HG03521 (cell line): ENCODE results near the gene ADD2.

Experiments
- ATAC-seq: cut with Tn5 transposase; IDR thresholded peaks from one replicate; pipeline ENCODE4 v1.9.1; 2021; ENCODE audit warnings: mild to moderate bottlenecking, moderate library complexity; ENCODE audit not compliant: unreplicated experiment

Gene ADD2

DNA sequence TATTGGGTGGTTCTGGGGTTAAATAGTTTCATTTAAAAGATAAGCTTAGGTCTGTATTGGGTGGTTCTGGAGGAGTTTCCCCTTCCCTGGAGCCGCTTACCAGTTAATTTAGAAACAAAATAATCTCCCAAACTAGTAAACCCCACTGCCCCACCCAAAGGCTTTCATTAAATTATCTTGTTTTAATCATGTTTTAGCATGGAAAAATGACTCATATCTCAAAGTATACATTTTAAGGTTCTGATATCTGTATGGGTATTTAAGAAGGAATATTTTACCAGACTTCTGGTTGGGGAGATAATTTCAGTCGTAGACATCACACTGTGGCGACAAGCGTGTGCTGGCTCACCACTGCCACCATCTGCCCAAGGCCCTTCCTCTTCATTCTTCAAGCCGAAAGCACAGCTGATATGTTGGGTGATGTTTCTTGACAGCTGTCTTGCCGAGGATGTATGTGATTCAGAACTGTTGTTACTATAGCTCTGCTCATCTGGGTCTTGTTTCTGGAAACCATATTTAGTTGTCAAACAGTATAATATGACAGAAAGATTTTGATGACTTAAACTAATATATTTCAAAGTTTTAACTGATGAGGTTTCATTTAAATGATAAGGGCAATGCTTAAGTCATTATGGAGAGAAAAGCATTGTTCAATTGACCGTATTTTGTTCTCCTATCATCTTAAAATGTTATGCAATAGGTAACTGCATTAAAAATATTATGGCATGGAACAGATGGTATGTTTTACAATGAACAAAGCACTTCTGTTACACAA is 17.3 kb upstream of the ADD2 start:
- ATAC-seq = peak; percentile 46

DNA sequence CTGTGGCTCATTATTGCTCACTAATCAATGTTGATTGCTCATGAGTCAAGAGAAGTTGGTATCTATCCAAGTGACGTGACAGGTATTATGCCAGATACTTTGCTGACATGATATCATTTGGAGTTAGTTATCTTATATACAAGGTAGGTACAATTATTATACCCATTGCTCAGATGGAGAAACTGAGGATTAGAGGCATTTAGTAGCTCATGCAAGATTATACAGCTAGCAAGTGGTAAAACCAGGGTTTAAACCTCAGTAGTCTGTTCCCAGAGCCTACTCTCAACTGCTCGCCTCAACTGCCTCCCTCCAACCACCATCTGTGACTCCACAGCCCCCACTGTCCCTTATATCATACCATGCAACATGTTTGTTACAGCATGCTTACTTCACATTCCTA is 16.3 kb upstream of the ADD2 start:
- no peak for ATAC-seq

DNA sequence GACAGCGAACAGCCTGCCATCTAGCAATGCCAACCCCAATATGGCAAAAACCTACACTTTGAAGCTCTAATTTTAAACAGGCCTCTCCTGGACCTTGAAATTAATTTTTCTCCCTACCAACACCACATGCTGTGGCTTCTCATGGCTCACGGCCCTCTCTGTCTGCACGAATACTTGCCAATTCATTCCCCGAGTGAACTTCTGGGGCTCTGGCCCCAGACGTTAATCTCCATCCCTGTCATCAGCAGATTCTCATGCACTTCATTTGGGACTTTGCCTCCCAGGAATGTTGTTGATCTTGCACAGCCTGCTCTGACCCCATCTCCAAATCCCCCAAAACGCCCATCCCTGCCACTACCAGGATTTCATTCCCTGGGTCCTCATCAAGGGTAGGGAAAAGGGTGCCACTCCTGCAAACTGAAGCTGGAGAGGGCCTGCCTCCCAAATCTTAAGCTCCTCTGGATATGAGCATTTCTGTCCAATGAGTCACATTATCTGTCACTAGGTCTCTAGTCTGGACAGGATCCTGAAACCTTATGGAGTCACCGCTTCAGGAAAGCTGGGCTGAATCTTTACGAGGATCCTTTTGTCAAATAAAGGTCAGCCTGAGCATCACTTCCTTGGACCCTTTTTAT is 12.0 kb upstream of the ADD2 start:
- no peak for ATAC-seq

DNA sequence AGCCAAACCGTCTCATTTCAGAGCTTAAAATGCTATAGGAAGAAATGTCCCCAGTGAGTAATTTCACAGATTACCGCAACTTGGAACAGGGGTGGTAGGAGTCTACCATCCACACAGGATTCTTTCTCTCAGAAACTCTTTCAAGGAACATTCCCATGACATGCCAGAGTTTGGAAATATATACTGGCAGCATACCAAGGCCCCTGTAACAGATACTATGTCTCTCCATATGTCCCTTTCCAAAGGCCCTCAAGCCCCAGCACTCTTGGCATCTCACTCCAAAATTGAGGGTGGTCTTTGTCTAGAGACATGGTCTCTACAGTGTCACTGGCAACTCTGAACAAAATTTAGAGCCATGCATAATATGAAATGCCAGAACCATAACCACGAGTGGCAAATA is 11.5 kb upstream of the ADD2 start:
- ATAC-seq = no peak

DNA sequence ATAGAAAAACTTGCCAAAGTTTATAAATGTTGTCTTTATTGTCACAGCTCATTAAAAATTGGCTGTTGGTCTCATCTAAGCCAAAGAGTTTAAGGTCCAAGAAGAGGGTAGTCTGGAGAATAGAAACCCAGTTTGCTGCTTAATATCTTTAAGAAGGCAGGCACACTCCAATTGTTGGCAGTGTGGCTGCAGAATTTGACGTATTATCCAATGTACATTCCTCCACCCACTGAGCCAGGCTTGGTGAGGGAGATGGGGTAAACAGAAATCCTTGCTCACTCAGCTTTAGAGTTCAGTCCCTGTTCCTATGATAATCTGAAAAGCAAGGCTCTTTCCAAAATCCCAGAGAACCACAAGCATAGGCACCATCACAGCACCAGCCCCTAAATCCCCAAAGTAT is 10.7 kb upstream of the ADD2 start:
- ATAC-seq = no peak

DNA sequence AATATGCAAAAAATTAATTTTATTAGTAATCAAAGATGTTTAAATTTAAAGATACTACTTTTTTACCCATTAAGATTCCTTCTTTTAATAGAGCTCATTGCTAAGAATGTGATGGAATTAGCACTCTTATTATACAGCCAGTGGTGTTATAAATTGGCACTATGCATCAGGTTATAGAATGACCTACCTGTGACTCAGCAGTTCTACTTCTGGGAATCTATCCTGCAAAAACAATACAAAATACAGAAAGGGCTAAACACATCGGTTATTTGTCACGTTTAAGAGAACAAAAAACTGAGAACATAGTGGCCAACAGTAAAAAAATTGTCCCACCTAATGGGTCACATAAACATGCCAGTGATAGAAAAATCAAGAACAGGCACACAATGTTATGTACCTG is 9.4 kb upstream of the ADD2 start:
- no peak for ATAC-seq

DNA sequence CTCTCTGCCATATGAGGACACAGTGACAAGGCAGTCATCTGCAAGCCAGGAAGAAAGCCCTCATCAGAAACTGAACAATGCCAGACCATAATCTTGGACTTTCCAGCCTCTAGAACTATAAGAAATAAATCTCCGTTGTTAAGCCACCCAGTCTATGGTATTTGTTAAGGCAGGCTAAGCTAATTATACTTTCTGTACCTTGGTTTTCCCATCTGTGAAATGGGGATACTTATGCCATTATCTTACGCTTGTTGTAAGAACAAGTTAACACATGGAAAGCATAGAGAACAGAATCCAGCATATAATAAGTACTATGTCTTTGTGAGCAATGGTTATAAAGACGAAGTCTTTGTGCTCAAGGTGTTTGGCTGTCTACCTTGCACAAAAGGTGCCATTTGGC is 8.3 kb upstream of the ADD2 start:
- ATAC-seq = no peak

DNA sequence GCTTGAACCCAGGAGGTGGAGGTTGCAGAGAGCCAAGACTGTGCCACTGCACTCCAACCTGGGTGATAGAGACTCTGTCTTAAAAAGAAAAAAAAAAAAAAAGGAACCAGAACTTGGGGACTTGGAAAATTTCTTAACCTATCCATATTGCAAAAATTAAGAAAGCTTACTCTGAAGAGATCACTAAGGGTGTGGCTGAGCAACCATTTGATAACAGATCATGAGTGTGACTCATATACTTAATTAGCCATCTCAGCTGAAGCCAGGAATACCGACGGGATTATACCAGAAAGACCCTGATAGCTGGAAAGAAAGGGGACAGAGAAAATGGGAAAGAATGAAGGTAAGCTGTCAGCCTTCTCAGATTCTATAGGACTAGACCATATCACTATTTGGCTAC is 7.1 kb upstream of the ADD2 start:
- no peak for ATAC-seq

DNA sequence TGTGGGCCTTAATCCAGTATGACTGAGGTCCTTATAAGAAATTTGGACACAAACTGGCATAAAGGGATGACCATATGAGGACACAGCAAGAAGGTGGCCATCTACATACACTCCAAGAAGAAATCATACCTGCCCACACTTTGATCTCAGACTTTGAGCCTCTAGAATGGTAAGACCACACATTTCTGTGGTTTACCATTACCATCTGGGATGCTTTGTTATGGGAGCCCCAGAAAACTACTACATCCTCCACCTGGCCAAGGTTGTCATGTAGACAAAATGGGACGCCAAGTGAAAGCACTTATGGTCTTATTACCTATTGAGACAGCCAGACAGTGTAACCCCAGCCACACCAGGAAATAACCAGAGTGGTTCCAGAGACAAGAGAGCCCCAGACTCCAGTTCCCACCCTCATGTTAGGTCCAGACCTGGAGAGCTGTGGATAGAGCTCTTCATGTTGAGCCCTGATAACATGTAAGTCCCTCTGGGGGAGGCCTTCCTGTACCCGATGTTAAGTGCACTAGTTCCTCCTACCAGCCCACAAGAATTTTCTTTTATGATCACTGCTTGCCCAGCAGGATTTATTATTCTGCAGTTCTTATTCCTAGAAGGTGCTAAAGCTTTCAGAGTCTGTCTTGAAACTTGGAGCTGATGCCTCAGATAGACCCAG is 4.6 kb upstream of the ADD2 start:
- ATAC-seq = no peak

DNA sequence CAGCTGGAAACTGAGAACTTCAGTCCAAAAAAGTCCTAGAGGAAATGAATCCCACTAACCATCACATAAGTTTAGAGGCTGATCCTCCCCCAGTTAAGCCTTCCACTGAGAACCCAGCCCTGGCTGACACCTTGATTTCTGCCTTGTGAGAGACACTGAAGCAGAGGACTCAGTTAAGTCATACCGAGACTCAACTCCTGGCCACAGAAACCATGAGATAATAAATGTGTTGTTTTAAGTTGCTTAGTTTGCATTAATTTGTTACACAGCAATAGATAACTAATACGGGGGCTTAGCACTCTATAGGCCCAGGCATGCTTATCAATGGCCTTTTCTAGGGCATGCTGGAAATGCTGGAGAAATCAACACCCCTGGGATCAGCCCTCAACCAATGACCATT is 3.4 kb upstream of the ADD2 start:
- ATAC-seq = no peak

DNA sequence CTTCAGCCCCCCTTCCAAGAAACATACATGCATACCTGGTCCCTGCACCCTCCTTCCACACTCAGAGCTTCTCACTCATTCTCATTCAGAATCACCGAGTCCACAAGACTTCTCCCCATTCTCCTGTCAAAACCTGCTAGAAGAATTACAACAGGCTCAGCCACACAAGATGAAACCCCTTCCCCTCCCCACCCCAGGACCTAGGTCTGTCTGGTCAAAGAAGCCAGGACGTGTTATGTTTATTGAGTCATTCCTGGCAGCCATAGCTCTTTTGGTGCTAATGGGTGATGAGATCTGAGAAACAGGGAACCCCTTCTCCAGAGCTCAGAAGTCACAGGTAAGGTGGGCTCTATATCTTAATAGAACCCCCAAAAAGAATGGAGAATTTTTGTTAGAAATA is 1.4 kb upstream of the ADD2 start:
- ATAC-seq = no peak

DNA sequence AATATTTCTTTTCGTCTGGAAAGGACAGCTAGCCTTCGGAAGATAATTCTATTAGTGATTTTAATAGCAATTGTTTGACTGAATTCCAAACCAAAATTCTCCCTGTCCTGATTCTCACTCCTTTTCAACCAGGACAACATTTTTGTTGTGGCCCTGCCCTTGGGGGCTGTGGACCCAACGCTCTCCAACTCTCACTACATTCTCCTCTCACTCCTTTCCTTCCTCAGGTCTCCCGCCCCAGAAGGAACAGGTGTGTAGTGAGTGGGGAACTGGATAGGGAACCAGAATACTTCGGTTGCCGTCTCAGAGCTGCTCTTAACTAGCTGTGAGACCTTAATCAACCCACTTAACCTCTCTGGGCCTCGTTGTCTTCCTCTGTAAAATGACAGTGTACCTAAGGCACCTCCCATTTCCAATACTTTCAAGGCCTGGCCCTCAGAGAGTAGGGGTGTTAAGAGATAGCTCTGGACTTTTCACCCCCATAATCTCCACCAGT is 638 bp upstream of the ADD2 start:
- ATAC-seq = no peak

DNA sequence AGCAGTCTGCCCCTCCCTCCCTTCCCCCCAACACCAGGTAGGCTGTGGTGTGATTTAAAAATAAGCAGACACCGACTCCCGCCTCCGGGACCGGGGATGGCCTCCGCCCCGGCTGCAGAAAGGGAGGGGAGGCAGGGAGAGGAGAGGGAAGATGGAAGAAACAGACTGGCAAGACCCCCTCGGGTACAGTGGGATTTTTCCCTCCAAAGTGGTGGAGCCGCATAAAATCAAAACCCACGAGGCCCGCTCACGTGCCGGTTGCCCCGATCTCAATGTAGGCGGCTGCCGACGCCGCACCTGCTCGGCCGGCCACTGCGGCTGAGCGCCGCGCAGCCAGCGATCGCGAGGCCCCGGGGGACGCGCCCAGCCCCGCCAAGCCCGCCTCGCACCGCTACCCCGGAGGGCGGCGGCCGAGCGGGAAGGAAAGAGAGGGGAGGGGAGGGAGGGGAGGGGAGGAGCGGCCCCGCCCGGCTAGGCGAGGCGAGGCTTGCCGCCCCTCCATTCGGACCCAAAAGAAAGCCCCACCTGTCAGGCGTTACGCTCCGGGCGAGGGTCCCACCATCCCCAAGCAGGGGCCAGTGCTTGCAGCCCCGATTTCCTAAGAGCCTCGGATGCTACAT is 811 bp downstream of the ADD2 start:
- ATAC-seq = no peak

DNA sequence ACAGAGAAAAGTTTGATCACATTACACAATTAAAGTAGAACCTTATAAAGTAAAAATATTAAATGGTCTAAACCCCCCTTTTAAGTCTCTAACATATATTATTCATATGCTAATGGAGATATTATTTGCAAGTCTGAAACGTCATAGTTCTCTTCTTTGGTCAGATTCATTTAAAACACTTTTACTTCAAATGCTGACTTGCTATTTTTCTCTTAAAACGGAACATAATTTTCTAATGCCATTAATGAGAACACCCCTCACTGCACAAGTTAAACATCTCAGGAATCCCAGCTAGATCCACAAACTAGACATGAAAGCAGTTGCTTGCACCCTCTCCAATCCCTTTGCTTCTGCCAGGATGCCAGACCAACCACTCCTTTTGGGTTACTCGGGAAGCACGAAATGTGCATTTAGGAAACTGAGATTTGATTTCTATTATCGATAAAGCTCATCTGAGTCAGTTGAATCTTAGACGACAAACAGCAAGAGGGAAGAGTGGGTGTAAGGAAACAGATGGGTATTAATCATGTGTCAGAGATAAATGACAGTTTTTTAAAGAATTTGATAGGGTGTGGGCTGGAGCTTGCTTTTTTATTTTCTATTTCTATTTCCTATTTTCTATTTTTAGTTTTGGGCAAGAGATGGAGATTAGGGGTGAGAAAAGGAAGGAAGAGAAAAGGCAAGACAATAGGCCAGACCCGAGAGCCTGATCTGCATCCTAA is 1.5 kb downstream of the ADD2 start:
- ATAC-seq = no peak

DNA sequence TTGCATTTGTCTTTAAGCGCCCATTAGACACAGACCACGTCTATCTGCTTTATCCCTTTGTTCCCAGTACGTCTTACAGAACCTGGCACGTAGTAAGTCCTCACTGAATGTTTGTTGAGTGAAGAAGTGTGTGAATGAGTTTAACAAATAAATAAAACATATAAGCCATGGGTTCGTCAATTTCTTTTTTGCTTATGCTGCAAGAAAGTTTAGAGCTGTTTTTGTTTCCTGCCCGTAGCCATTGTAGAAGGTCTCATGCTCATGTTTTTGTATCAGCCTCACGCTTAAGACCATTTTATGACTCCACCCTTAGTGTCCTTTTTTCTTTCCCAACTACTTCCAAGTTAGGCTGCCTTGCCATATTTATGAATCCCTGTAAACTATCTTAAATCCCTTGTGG is 2.5 kb downstream of the ADD2 start:
- ATAC-seq = no peak

DNA sequence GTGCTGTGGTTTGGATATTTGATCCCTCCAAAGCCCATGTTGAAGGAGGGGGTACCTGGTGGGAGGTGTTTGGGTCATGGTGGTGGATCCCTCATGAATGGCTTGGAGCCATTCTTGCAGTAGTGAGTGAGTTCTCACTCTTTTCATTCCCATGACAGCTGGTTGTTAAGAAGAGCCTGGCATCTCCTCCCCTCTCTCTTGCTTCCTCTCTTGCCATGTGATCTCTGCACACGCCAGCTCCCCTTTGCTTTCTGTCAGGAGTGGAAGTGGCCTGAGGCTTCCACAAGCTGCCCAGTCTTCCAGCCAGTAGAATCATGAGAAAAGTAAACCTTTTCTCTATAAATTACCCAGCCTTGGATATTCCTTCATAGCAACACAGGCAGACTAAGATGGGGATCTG is 8.6 kb downstream of the ADD2 start:
- no peak for ATAC-seq

DNA sequence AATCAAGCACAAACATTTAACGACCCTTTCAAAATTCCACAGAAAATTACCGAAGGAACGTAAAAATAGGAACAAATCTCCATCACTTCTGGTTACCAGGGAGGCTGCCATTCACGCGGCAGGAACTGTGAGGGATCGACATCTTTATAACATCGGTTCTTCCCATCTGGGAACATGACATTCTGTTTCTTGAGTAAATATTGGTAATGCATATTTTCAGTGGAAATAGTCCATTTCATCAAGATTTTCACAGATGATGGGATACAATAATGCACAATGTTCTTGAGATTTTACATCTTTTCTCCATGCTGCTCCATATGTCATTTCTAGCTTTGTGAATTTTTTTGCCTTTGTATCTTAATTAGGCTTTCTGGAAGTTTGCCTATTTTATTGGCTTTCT is 10.0 kb downstream of the ADD2 start:
- no peak for ATAC-seq

DNA sequence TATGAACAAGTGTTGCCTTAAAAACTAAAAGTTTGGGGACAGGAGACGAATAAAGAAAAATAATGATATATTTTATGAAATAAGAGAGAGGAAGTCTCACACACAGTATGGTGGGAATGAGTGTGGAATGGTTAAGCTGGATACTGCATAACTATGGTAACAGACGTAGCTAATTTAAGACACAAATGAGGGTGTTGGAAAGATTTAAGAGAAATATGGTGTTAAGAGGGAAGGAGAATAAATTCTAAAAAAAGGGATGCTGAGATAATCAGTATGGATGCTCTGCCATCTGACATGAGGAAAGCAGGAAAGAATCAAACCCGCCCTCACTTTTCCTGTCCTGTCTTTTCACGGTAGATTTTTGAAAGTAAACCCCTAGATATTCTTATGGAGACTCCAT is 10.6 kb downstream of the ADD2 start:
- ATAC-seq = no peak

DNA sequence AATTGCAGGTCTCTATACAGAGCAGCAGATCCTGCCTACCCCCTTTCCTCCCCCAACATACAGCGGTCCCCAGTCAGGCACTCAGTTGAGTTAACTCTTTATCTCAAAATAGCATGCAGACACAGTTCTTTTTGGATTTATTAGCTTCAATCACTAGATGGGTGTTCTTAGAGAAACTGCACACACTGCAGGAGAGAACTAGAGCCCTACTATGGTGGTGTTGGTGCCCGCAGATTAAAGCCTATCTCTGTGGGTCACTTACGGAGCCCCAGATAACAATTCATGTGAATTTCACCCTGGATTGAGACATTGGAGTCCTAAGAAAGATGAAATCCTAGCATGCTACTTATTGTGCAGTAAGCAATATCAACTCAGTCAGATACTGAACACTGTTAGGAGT is 11.9 kb downstream of the ADD2 start:
- ATAC-seq = no peak

DNA sequence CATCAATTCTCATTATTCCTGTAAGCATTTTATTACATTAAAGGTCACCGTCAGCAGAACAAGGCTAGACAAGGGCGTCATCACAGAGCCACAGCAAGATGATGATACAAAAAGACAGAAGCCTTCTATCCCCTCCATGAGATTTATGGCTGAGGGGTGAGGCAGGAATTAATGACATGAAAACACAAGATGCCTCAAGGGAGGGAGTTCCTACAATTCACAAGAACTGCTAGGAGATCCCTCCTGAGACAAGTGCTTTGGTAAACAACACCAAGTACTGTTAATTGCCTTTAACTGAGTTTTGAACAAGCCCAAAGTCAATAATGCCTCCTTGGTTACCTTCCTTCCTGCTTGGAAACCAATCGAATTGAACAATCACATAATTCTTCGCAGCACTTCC is 14.1 kb downstream of the ADD2 start:
- ATAC-seq = no peak

DNA sequence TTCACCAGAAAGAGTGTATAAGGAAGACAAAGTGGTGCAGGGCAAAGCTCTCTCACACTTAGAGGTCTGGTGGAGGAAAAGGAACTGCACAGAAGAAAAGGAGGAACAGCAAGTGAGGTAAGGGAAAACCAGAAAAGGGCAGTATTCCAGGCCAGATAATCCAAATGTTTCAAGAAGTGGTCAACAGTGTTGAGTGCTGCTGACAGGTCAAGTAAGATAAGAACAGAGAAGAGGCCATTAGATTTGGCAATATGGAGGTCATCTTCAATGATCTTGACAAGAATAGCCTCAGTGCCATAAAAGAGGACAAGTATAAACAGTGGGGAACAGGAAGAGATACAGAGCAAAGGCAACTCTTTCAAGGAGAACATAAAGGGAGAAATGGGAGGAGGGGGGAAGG is 15.0 kb downstream of the ADD2 start:
- no peak for ATAC-seq
